22Rv1 (cell line): ENCODE results near the gene MED7.

ENCODE experiments used
- H3K27ac ChIP-seq: fragments of 450-650 bp; 2 replicates; pipeline ENCODE4 v1.5.1; 2017
- ZFX ChIP-seq: fragments of 450-650 bp; IDR thresholded peaks from 2 replicates; pipeline ENCODE4 v1.6.1; 2017; ENCODE audit warnings: antibody characterized with exemption, borderline replicate concordance
- TF ChIP-seq, protein P1 (sequence below): fragments of 450-650 bp; IDR thresholded peaks from 2 replicates; pipeline ENCODE4 v1.5.1; 2017; ENCODE audit warnings: mild to moderate bottlenecking

The MED7 gene

DNA sequence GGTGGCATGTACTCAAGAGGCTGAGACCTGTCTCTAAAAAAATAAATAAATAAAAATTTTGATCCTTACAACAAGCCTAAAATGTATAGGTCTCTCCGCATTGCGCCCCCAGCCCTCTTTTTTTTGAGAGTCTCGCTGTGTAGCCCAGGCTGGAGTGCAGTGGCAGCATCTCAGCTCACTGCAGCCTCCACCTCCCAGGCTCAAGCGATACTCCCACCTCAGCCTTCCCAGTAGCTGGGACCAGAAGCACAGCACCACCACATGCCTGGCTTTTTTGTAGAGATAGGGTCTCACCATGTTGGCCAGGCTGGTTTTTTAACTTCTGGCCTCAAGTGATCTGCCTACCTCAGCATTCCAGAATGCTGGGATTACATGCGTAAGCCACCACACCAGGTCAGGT, 25.6 kb upstream of the MED7 start:
- TF ChIP-seq, protein P1, sequence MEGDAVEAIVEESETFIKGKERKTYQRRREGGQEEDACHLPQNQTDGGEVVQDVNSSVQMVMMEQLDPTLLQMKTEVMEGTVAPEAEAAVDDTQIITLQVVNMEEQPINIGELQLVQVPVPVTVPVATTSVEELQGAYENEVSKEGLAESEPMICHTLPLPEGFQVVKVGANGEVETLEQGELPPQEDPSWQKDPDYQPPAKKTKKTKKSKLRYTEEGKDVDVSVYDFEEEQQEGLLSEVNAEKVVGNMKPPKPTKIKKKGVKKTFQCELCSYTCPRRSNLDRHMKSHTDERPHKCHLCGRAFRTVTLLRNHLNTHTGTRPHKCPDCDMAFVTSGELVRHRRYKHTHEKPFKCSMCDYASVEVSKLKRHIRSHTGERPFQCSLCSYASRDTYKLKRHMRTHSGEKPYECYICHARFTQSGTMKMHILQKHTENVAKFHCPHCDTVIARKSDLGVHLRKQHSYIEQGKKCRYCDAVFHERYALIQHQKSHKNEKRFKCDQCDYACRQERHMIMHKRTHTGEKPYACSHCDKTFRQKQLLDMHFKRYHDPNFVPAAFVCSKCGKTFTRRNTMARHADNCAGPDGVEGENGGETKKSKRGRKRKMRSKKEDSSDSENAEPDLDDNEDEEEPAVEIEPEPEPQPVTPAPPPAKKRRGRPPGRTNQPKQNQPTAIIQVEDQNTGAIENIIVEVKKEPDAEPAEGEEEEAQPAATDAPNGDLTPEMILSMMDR = no peak
- no peak for TF ChIP-seq ZFX
- no peak overlapping the region for H3K27ac ChIP-seq

DNA sequence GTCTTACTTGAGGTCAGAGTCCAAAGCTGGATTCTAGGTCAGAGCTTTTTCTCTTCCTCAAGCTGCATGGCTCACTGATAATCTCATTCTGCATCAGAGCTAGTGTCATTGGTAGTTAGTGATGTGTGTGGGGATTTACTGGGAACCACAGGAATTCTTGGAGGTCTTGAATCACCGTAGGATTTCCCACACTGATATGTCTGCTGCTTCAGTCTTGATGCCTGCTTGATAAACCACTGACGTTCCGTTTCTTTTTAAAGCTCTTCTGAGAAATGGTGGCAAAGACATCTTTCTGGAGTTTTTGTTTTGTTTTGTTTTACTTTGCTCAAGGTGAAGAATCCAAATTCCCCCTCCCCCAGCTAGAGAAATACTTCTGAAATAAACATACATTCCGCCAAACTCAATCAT, 24.6 kb upstream of the MED7 start:
- TF ChIP-seq ZFX = no peak
- TF ChIP-seq, protein P1 = no peak
- H3K27ac ChIP-seq = no peak overlapping the region

DNA sequence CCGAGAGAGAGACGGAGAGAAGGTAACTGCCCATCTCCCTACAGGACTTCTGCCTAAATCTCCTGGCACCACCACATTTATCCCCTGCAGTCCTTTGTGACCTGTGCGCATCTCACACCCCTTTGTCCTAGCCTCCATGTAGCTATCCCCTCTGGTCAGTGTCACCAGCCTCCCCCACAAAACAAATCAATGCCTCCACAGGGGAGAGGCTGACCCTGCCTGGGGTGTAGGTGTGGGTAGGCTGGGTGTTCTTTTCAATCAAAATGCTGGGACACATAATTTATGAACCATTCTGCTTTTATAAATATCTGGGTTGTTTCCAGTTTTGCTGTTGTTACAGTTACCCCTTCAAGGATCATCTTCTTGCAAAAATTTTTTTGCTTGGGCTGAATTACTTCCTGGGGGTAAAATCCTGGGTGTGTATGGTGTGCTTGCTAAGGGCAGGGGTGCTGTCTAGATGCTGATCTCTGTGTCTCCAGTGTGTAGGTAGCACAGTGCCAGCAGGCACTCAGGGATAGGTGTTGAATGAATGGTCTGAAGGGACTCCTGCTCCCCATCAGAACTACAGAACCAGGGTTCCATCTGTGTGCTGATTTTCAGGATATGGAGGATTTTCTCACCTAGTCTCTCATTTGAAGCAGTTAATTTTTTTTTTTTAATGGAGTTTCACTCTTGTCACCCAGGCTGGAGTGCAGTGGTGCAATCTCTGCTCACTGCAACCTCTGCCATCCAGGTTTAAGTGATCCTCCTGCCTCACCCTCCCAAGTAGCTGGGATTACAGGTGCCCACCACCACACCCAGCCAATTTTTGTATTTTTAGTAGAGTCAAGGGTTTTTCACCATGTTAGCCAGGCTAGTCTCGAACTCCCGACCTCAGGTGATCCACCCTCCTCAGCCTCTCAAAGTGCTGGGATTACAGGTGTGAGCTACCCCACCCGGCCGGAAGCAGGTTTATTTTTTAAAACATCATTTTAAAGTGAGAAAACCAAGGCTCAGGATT, 23.8 kb upstream of the MED7 start, which contains the start of gene GARIN3:
Gene GARIN3, minus strand, starts transcription at position 51 of the 1,000 bp plus-strand sequence. CDS start 96 bp downstream, outside the sequence.
- TF ChIP-seq, protein P1 = no peak
- no peak for TF ChIP-seq ZFX
- no peak within 1 kb of the TSS for H3K27ac ChIP-seq

DNA sequence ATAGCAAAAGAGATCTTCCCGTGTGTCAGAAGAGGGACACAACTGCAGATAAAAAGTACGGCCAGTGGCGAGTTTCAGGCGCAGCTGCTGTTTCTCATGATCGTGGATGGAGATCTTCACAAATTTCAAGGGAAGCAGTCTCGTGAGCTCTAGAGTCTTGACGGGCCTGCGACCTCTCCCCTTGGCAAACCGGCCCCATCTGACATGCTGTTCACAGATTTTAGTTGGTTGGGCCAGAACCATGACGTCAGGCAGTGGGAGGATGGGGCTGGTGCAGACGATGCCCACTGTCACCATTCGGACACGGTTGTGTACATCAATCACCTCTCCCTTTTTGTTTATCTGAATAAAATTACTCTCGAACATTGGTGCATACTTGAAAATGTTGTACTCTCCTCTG, 23.0 kb upstream of the MED7 start:
- no peak overlapping the region for H3K27ac ChIP-seq
- TF ChIP-seq, protein P1 = no peak
- no peak for TF ChIP-seq ZFX

DNA sequence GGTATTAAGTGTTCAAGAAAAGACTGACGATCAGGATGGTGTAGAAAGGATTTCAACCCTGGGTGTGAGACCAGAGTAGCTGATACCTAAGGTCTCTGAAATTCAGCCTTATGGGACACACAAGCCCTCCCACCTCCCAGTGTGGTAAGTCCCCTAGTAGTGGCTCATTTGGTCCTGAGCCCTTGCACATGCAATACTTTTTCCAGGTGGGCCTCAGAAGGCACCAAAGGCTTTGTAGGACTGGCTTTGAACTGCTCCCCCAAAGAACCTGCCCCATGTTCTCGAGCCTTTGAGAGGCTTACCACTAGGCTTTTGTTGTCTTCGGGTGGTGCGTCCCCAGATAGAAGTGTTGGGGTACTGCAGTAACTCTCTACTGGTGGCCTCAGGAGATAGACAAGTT, 22.6 kb upstream of the MED7 start:
- H3K27ac ChIP-seq = no peak overlapping the region
- no peak for TF ChIP-seq ZFX
- TF ChIP-seq, protein P1 = no peak

DNA sequence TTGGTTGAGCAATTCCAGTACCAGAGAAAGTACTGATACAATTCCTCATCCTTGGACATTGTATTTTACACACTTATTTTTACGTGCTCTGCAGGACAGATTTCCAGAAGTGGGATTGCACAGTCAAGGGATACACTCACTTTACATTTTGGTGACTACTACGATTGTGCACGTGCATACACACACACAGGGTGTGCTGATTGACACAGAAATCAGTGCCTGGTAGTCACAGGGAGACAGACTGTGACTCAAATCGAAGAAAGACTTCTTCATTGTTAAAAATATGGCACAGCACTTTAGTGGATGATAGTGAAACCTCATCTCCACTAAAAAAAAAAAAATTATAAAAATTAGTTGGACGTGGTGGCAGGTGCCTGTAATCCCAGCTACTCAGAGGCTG, 21.9 kb upstream of the MED7 start:
- H3K27ac ChIP-seq = no peak overlapping the region
- TF ChIP-seq, protein P1 = no peak
- TF ChIP-seq ZFX = no peak

DNA sequence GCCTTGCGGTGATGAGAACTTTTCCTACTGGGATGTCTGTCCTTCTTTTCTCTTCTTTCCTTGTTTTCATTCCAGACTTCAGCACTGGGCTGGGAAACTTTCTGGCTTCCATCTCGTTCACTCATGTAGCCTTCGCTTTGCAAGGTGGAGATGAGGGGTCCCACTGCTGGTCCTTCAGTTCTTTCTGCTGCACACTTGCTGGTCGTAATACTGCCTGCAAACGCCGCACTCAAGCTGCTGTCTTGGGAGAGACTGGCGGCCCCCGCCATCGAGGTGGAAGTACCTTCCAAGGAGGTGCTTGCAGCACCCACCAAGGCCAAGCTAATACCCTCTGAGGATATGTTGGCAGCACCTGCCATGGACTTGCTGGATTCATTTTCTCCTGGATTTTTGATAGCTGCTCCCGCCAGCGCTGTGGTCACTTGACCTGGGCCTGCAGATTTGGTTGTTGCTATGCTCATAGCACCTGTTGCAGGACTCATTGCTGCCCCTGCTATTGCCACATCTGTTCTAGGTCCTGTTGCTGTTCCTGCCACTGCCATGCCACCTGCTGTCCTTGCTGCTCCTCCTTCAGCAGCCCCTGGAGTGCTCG, 20.4 kb upstream of the MED7 start:
- TF ChIP-seq, protein P1 = no peak
- no peak for TF ChIP-seq ZFX
- H3K27ac ChIP-seq = no peak overlapping the region
